Renal cortex interstitium (tissue), 11 donors: ENCODE results near the gene TMEM117. TPM values are rescaled to one million over a fixed set of nuclear protein-coding genes. Genes with fewer than 3 reads are reported as not detected.
"Not testable (repeated sequence)": the region's sequence is repeated elsewhere in the genome, so short reads cannot be mapped to it uniquely, and the experiment has no call there.

ENCODE experiments used
- DNase-seq, 11 donors: peaks; one replicate each; pipeline ENCODE4 v3.0.0-alpha.2; 2013; ENCODE audit warnings: low read depth in 9 of 11, low spot score in 4 of 11; ENCODE audit errors: extremely low read depth in 1 of 11
- polyA plus RNA-seq, 3 donors: library from polyadenylated mRNA; unstranded; fragments of 120-200 nt; gene quantifications; one replicate each; pipeline ENCODE4 v1.2.1, GENCODE V29; 2013; ENCODE audit not compliant: insufficient read length in 3 of 3

The TMEM117 gene
- polyA plus RNA-seq, 3 donors: 11.5 to 12.4 (median 12.3) TPM

DNA sequence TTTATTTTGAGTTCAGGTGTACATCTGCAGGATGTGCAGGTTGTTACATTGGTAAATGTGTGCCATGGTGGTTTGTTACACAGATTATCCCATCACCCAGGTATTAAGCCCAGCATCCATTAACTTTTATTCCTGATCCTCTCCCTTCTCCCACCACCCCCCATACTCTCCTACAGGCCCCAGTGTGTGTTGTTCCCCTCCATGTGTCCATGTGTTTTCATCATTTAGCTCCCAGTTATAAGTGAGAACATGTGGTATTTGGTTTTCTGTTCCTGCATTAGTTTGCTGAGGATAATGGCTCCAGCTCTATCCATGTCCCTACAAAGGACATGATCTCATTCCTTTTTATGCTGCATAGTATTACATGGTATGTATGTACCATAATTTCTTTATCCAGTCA lies 33.9 kb downstream of the TMEM117 start:
- DNase-seq: not testable (repeated sequence)

- not testable (repeated sequence) for DNase-seq
Observed at GRCh38 chr12:43871258-43871657, 35.4 kb downstream of the TMEM117 start.

- no peak for DNase-seq
Observed at GRCh38 chr12:43872396-43872795, 36.5 kb downstream of the TMEM117 start.

- DNase-seq: no peak
Observed at GRCh38 chr12:43878050-43878449, 42.2 kb downstream of the TMEM117 start.

GRCh38 chr12:43880547-43880946 lies 44.7 kb downstream of the TMEM117 start:
- DNase-seq: peak in 5 of 11 donors; percentile 7 to 29 (median 15)

DNA sequence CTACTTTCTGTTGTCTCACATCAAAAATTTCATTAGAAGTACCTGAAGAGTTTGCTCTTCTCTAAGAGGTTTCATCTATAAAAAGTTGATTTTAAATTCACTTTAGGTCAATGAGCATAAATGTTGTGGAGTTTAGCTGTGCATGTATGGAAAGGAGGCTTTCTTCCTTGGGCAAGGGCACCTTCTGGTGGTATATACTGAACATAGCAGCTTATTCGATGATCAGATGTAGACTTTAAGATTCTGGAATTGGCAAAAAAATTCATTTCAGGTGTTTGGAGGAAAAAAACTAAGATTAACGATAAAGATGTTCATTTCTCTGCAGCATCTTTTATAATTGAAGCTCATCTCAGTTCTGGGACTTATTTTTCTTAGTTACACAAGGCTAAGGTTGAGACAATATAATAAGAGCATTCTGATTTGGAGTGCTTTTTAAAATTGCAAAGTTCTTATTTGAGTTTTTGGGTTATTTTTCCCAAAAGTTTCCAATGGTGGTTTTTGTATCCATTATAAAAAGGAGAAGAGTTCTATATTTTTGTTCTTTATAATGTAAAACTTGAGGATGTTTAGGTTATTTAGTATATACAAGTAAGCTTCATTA lies 46.8 kb downstream of the TMEM117 start:
- peak in 10 of 11 donors; percentile 12 to 51 (median 37) for DNase-seq

DNA sequence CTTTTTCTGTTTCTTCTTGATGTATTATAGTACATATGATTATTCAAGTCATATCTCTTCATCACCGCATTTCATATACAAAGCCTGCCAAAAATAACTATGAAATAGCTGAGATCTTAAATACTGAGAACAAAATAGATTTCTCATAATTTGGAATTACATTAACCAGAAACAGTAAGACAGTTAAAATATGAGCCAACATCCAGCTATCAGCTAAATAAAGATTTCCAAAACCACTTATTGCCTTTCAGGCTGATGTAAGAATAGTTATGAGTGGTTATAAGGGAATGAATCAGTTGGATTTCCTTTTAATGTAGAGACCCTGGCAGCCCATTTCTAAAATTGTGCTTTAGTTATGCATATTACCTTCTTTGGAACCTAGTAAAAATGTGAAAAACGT lies 47.4 kb downstream of the TMEM117 start:
- no peak for DNase-seq

DNA sequence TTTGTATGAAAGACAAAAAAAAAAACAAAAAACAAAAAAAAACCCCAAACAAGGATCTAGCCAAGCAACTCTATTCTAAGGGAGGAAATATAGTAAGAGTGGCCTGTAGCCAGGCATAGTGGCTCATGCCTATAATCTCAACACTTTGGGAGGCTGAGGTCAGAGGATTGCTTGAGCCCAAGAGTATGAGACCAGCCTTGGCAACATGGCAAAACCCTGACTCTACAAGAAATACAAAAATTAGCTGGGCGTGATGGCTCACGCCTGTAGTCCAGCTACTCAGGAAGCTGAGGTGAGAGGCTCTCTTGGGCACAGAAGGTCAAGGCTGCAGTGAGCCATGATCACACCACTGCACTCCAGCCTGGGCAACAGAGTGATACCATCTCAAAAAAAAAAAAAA lies 47.9 kb downstream of the TMEM117 start:
- no peak for DNase-seq

DNA sequence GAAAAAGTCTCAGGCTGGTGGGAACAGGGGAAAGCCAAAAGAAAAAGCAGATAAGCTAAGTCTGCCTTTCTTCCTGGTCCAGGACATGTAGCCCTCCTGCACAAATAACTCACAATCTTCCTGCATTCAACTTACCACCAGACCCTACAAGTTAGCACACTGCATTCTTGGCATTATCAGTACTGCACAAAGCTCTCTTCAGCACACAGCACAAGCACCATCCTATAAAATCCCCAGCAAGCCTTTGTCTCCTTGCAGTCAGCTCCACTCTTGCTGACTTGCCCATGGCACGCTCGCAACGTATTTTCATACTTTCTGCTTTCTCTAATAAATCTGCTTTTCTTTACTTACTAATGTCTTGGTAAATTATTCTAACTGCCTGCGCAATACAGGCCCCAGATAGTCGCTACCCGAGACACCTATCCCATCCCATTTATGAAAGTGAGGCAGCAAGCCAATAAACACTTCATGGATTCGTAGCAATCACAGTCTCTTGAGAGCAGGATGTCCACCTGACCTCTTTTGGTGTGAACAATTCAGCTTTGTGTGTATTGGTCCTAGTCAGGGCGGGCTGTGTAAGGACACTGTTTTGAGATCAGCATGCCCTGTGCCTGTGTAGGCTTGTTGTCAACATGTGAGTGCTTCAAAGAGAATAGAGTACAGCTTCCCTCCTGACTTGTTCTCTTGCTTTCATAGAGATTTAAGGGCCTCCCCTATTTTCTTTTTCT lies 49.0 kb downstream of the TMEM117 start:
- no peak for DNase-seq

- no peak for DNase-seq
Observed at GRCh38 chr12:43887397-43887796, 51.5 kb downstream of the TMEM117 start.

GRCh38 chr12:43891856-43892574 lies 56.1 kb downstream of the TMEM117 start:
- no peak for DNase-seq

DNA sequence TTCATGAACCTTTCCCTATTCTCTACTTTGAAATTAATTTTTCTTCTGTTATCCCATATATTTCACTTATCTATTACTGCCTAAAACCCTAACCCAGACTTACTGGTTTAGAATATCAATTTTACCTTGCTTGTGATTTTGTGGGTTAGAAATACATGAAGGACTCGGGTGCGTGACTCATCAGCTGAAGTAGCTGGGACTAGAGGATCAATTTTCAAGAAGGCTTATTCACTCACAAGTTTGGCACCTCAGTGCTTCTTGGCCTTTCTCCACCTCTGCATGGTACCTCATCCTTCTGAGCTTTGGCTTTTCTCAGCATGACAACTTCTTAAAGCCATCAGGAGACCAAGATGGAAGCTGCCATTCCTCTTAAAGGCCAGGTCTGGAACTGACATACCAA lies 57.8 kb downstream of the TMEM117 start:
- no peak for DNase-seq

GRCh38 chr12:43895580-43896206 lies 59.8 kb downstream of the TMEM117 start:
- no peak for DNase-seq

DNA sequence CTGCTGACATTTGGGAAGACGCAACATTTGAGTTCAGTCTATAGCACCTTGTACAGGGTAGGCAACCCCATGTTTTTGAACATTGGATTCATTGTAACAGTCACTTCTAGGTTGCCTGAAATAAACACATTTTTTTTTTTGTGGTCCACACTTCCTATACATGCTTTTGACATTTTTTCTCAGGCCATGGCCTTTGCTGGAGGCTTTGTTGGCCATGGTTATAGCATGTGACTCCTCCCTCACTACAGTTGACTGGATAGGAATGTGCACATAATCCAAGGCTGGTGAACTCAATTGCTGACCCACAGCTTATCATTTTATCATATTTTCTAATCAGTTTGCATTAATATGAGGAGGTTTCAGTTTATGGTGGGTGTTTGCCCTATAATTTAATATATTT lies 60.6 kb downstream of the TMEM117 start:
- DNase-seq: peak in 1 of 11 donors; percentile 9

DNA sequence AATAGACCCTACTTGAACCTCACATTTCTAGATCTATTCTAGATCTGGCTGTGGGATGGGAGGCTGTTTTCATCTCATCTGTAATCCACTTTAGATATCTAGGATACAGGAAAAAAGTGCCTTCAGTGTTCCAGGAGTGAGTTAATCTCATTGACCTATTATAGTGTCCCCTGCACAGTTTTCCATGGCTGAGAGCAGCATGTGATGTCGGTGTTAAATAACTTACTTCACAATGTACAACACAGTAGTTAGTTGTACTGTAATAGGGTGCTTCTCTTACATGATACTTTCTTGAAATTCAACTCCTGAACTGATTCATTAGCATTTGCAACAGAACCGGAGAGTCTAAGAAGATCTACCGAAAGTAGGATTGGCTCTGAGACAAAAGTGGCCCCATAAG lies 62.6 kb downstream of the TMEM117 start:
- DNase-seq: no peak

- no peak for DNase-seq
Observed at GRCh38 chr12:43899574-43899973, 63.7 kb downstream of the TMEM117 start.

- DNase-seq: no peak
Observed at GRCh38 chr12:43903686-43904085, 67.8 kb downstream of the TMEM117 start.

GRCh38 chr12:43912859-43913258 lies 77.0 kb downstream of the TMEM117 start:
- DNase-seq: no peak

DNA sequence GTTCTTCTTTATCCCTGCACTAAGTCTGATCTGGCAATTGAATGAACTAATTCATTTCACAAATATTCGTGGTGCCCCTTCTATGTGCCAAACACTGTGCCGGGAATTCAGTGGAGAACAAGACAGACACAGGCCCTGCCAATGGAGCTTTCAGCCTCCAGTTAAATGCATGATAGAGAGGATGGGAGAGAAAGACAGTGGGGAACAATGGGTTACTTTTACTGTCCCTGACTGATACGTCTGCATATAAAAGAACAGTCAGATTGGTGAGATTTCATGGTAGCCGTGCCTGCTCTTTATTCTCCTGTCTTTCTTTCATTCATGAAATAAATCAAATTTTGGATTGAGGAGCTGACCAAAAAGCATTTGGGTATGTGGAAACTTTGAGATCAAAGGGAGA lies 78.5 kb downstream of the TMEM117 start:
- no peak for DNase-seq
